Osteocyte (in vitro differentiated cells): ENCODE results near the gene SPATA32. TPM values are rescaled to one million over a fixed set of nuclear protein-coding genes. Genes with fewer than 3 reads are reported as not detected.

ENCODE experiments used
- DNase-seq: peaks from one replicate; pipeline ENCODE4 v3.0.0; 2021; ENCODE audit warnings: mixed read lengths; ENCODE audit not compliant: unreplicated experiment; ENCODE audit errors: extremely low spot score
- H3K27ac Mint-ChIP-seq: one replicate; pipeline ENCODE4 v1.8.0; 2021; ENCODE audit warnings: mild to moderate bottlenecking, mixed read lengths; ENCODE audit not compliant: unreplicated experiment
- H3K27me3 Mint-ChIP-seq: one replicate; pipeline ENCODE4 v1.8.0; 2021; ENCODE audit warnings: mixed read lengths; ENCODE audit not compliant: unreplicated experiment
- H3K36me3 Mint-ChIP-seq: one replicate; pipeline ENCODE4 v1.8.0; 2021; ENCODE audit warnings: mixed read lengths; ENCODE audit not compliant: unreplicated experiment
- H3K4me1 Mint-ChIP-seq: one replicate; pipeline ENCODE4 v1.8.0; 2021; ENCODE audit warnings: mixed read lengths; ENCODE audit not compliant: unreplicated experiment
- H3K4me3 Mint-ChIP-seq: one replicate; pipeline ENCODE4 v1.8.0; 2021; ENCODE audit warnings: mild to moderate bottlenecking, moderate library complexity, mixed read lengths; ENCODE audit not compliant: unreplicated experiment
- H3K9me3 Mint-ChIP-seq: one replicate; pipeline ENCODE4 v1.8.0; 2021; ENCODE audit warnings: mixed read lengths; ENCODE audit not compliant: unreplicated experiment
- CTCF ChIP-seq: fragments of 200-600 bp; sonication (generic); IDR thresholded peaks from 2 replicates; pipeline ENCODE4 v1.5.0; 2021; ENCODE audit warnings: antibody characterized with exemption, mild to moderate bottlenecking, moderate library complexity
- total RNA-seq: library from RNA; stranded (reverse); gene quantifications from 2 replicates; pipeline ENCODE4 v1.2.1, GENCODE V29; 2021

The SPATA32 gene
- total RNA-seq, 1 donor from 2014 or later = not detected

DNA sequence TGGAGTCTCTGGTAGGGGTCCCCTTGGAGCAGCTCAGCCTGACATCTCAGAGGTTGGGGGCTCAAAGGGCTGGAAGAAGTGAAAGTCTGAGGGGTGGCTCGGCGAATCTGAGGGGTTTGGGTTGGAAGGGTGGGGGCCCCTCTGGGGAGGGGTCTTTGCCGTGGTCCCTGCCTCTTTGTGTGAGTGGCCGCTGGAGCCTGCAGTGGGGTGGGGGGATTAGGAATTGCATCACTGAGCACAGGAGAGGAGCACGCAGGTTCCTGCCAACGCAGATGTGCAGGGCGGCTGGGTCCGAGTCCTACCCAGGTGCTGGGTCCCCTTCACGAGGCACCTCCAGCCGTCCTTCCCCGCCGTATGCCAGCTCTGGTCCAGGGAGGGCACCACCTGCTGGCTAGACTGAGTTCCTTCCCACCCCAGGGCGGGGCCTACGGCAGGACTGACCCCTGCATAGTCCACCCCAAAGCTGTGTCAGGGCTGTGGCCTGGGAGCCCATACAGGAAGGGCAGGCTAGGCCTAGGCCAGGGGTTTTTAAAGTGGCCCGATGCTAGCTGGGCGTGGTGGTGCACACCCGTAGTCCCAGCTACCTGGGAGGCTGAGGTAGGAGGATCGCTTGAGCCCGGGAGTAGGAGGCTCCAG lies 30.3 kb downstream of the SPATA32 start:
- peaks cover 34% of the 10 kb centered on the region for H3K4me1 Mint-ChIP-seq
- H3K36me3 Mint-ChIP-seq = no peaks in the 10 kb centered on the region
- TF ChIP-seq CTCF = peak; percentile 36

GRCh38 chr17:45230787-45231480 lies 31.0 kb downstream of the SPATA32 start:
- no peak for DNase-seq
- H3K9me3 Mint-ChIP-seq = no peaks in the 10 kb centered on the region
- no peak overlapping the region for H3K4me3 Mint-ChIP-seq
- H3K36me3 Mint-ChIP-seq = no peaks in the 10 kb centered on the region
- H3K27me3 Mint-ChIP-seq = no peaks in the 10 kb centered on the region
- no peak for TF ChIP-seq CTCF
- peaks cover 34% of the 10 kb centered on the region for H3K4me1 Mint-ChIP-seq
- no peak overlapping the region for H3K27ac Mint-ChIP-seq

More for the DNA sequence above, 30.3 kb downstream of the SPATA32 start:
- no peak overlapping the region for H3K27ac Mint-ChIP-seq
- no peak for DNase-seq
- no peak overlapping the region for H3K4me3 Mint-ChIP-seq
- no peaks in the 10 kb centered on the region for H3K27me3 Mint-ChIP-seq
- no peaks in the 10 kb centered on the region for H3K9me3 Mint-ChIP-seq

DNA sequence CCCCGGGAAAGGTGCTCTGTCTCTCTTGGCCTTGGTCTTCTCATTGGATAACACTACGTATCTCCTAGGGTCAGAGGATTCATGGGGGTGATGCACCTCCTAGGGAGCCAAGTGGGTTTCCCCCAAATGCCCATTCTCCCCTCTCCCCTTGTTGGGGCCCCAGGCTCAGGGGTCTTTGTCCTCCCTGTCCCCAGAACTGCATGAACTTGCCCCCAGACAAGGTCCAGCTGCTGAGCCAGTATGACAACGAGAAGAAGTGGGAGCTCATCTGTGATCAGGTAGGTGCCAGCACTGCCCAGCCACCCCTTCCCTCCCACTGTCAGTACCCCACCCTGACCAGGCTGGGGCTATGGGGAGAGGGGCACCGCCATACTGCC lies 31.5 kb downstream of the SPATA32 start:
- H3K4me1 Mint-ChIP-seq = peaks cover 38% of the 10 kb centered on the region
- TF ChIP-seq CTCF = no peak
- no peak overlapping the region for H3K4me3 Mint-ChIP-seq
- H3K27ac Mint-ChIP-seq = no peak overlapping the region
- no peaks in the 10 kb centered on the region for H3K9me3 Mint-ChIP-seq
- no peak for DNase-seq
- no peaks in the 10 kb centered on the region for H3K36me3 Mint-ChIP-seq
- no peaks in the 10 kb centered on the region for H3K27me3 Mint-ChIP-seq

GRCh38 chr17:45229681-45230409 lies 32.0 kb downstream of the SPATA32 start:
- no peak overlapping the region for H3K27ac Mint-ChIP-seq
- H3K4me1 Mint-ChIP-seq = peaks cover 44% of the 10 kb centered on the region
- H3K27me3 Mint-ChIP-seq = no peaks in the 10 kb centered on the region
- no peaks in the 10 kb centered on the region for H3K9me3 Mint-ChIP-seq
- no peak for DNase-seq
- no peak for TF ChIP-seq CTCF
- no peak overlapping the region for H3K4me3 Mint-ChIP-seq
- H3K36me3 Mint-ChIP-seq = no peaks in the 10 kb centered on the region
